Measurements from ENCODE around the gene CDKAL1.

GRCh38 chr6:21085211-21085610 is 551.0 kb downstream of the CDKAL1 start:
- TF ChIP-seq CTCF (IDR thresholded peaks at IDR 0.05) (no peak), POLR2A (IDR thresholded peaks at IDR 0.05) (no peak), EP300 (IDR thresholded peaks at IDR 0.05) (no peak)

Measured in tibial nerve (tissue), 4 donors.